H1 (cell line): ENCODE data around the gene EPX. TPM values are rescaled to one million over a fixed set of nuclear protein-coding genes. Genes with fewer than 3 reads are reported as not detected.

ENCODE experiments used
- CTCF ChIA-PET: fragments of 300-600 bp; sonication (Branson Sonifier 250); formaldehyde crosslinking; loops from one replicate; lab custom pipeline; 2021; ENCODE audit not compliant: partially characterized antibody; lab: Charles Lee
- POLR2A ChIA-PET: fragments of 300-600 bp; sonication (Branson Sonifier 250); formaldehyde crosslinking; loops from one replicate; lab custom pipeline; 2021; ENCODE audit warnings: inconsistent platforms; ENCODE audit not compliant: partially characterized antibody; lab: Charles Lee
- DNase-seq, 2 experiments: peaks; one replicate each; pipeline versions ENCODE4 v3.0.0 to v3.0.0-alpha.2; 2010 to 2022; ENCODE audit warnings: low spot score in 2 of 2, low read depth in 1 of 2, mixed read lengths in 1 of 2
- FAIRE-seq: peaks from 2 replicates; lab custom pipeline; 2011; peaks lifted over from hg19 to GRCh38; lab: Jason Lieb, UNC
- H2AFZ ChIP-seq: 2 replicates; pipeline ENCODE4 v1.8.1; 2012; ENCODE audit warnings: low read length, inconsistent platforms
- H2AK5ac ChIP-seq: 2 replicates; pipeline ENCODE4 v1.6.1; 2013; ENCODE audit warnings: low read depth, low read length
- H2BK120ac ChIP-seq: replicated peaks from 2 replicates; pipeline ENCODE3; 2013; ENCODE audit warnings: low read depth, low read length, inconsistent platforms
- H2BK12ac ChIP-seq: 2 replicates; pipeline ENCODE4 v1.6.1; 2013; ENCODE audit warnings: low read depth, low read length
- H2BK15ac ChIP-seq: 2 replicates; pipeline ENCODE4 v1.6.1; 2013; ENCODE audit warnings: low read length
- H2BK20ac ChIP-seq: 2 replicates; pipeline ENCODE4 v1.6.1; 2013; ENCODE audit warnings: low read length
- H2BK5ac ChIP-seq: 2 replicates; pipeline ENCODE4 v1.6.1; 2013; ENCODE audit warnings: low read depth, low read length
- H3K14ac ChIP-seq: 2 replicates; pipeline ENCODE4 v1.6.1; 2013; ENCODE audit warnings: inconsistent platforms; ENCODE audit not compliant: insufficient read length
- H3K18ac ChIP-seq: 2 replicates; pipeline ENCODE4 v1.6.1; 2013; ENCODE audit warnings: low read length; ENCODE audit errors: extremely low read depth
- H3K23ac ChIP-seq: 2 replicates; pipeline ENCODE4 v1.6.1; 2013; ENCODE audit warnings: inconsistent platforms; ENCODE audit not compliant: insufficient read length
- H3K23me2 ChIP-seq: 2 replicates; pipeline ENCODE4 v1.6.1; 2013; ENCODE audit warnings: low read depth, low read length
- H3K27ac ChIP-seq: 2 replicates; pipeline ENCODE4 v1.6.1; 2011; ENCODE audit warnings: low read depth, low read length, inconsistent platforms
- H3K27me3 ChIP-seq, 4 experiments: replicated peaks in 1 of 4; 1 replicate in 1 of 4; 2 replicates in 3 of 4; pipeline versions ENCODE4 v1.6.1 to v1.8.1; 2011 to 2013; ENCODE audit warnings: low read length in 3 of 4, mild to moderate bottlenecking in 3 of 4, inconsistent platforms in 2 of 4, mixed read lengths in 2 of 4, moderate library complexity in 1 of 4; ENCODE audit not compliant: control insufficient read depth in 3 of 4, insufficient read depth in 3 of 4; ENCODE audit errors: extremely low read depth in 1 of 4
- H3K36me3 ChIP-seq, 4 experiments: 2 replicates each; pipeline versions ENCODE4 v1.6.1 to v1.8.1; 2011 to 2013; ENCODE audit warnings: mild to moderate bottlenecking in 4 of 4, low read length in 3 of 4, moderate library complexity in 2 of 4, control low read depth in 1 of 4, inconsistent platforms in 1 of 4; ENCODE audit not compliant: insufficient read depth in 4 of 4, control insufficient read depth in 2 of 4
- H3K4ac ChIP-seq: replicated peaks from 2 replicates; pipeline ENCODE3; 2013; ENCODE audit warnings: low read length, low read depth, mixed read lengths, inconsistent platforms; ENCODE audit not compliant: insufficient read length
- H3K4me1 ChIP-seq, 4 experiments: replicated peaks in 1 of 4; 1 replicate in 1 of 4; 2 replicates in 3 of 4; pipeline versions ENCODE4 v1.6.1 to v1.8.1; 2011 to 2013; ENCODE audit warnings: low read length in 3 of 4, inconsistent platforms in 2 of 4, mixed read lengths in 1 of 4; ENCODE audit not compliant: insufficient read depth in 4 of 4, control insufficient read depth in 3 of 4
- H3K4me2 ChIP-seq, 2 experiments: 2 replicates each; pipeline versions ENCODE4 v1.6.1 to v1.8.1; 2011 to 2013; ENCODE audit warnings: low read depth in 2 of 2, low read length in 2 of 2, control low read depth in 1 of 2, inconsistent platforms in 1 of 2, mild to moderate bottlenecking in 1 of 2; ENCODE audit not compliant: insufficient read depth in 1 of 2
- H3K4me3 ChIP-seq, 4 experiments: fragments of 200-600, 300-600 bp in 1 of 4; sonication (generic), shearing (Covaris generic), sonication (Bioruptor Twin) in 1 of 4; 2 replicates each; pipeline versions ENCODE4 v1.5.1 to v1.8.1; 2011 to 2016; ENCODE audit warnings: low read length in 4 of 4, low read depth in 3 of 4, control low read depth in 2 of 4, inconsistent platforms in 2 of 4, mild to moderate bottlenecking in 2 of 4, mixed read lengths in 1 of 4, moderate library complexity in 1 of 4; ENCODE audit not compliant: insufficient read depth in 2 of 4; ENCODE audit errors: extremely low read depth in 1 of 4
- H3K56ac ChIP-seq: replicated peaks from 2 replicates; pipeline ENCODE3; 2013; ENCODE audit warnings: low read depth, mild to moderate bottlenecking, mixed read lengths, low read length, inconsistent platforms; ENCODE audit not compliant: insufficient read length
- H3K79me1 ChIP-seq: 2 replicates; pipeline ENCODE4 v1.6.1; 2013; ENCODE audit warnings: low read depth, low read length, control low read depth
- H3K79me2 ChIP-seq, 2 experiments: 2 replicates each; pipeline versions ENCODE4 v1.6.1 to v1.8.1; 2012 to 2013; ENCODE audit warnings: low read length in 2 of 2, mild to moderate bottlenecking in 2 of 2, inconsistent platforms in 1 of 2; ENCODE audit not compliant: insufficient read depth in 2 of 2, control insufficient read depth in 1 of 2
- H3K9ac ChIP-seq, 4 experiments: replicated peaks in 1 of 4; 1 replicate in 1 of 4; 2 replicates in 3 of 4; pipeline versions ENCODE4 v1.6.1 to v1.8.1; 2011 to 2013; ENCODE audit warnings: low read depth in 3 of 4, low read length in 3 of 4, control low read depth in 2 of 4, mild to moderate bottlenecking in 2 of 4, moderate library complexity in 2 of 4, inconsistent platforms in 1 of 4; ENCODE audit errors: extremely low read depth in 1 of 4
- H3K9me3 ChIP-seq, 2 experiments: 2 replicates each; pipeline versions ENCODE4 v1.6.1 to v1.8.1; 2012 to 2013; ENCODE audit warnings: mild to moderate bottlenecking in 2 of 2, moderate library complexity in 2 of 2, control low read depth in 1 of 2, inconsistent platforms in 1 of 2, low read depth in 1 of 2, low read length in 1 of 2, mixed read lengths in 1 of 2; ENCODE audit not compliant: insufficient read depth in 2 of 2
- H4K20me1 ChIP-seq, 2 experiments: replicated peaks in 1 of 2; 2 replicates each; pipeline versions ENCODE3 to v1.8.1; 2011 to 2013; ENCODE audit warnings: inconsistent platforms in 2 of 2, low read length in 2 of 2, mild to moderate bottlenecking in 1 of 2; ENCODE audit not compliant: insufficient read depth in 2 of 2, control insufficient read depth in 1 of 2
- H4K5ac ChIP-seq: 2 replicates; pipeline ENCODE4 v1.6.1; 2013; ENCODE audit warnings: low read length, low read depth, mixed read lengths, inconsistent platforms; ENCODE audit not compliant: insufficient read length
- H4K8ac ChIP-seq: 2 replicates; pipeline ENCODE4 v1.8.0; 2013; ENCODE audit warnings: mild to moderate bottlenecking, moderate library complexity, low read length, inconsistent platforms; ENCODE audit not compliant: insufficient read depth; ENCODE audit errors: extremely low read depth
- H4K91ac ChIP-seq: replicated peaks from 2 replicates; pipeline ENCODE3; 2013; ENCODE audit warnings: low read length, mixed read lengths, inconsistent platforms; ENCODE audit not compliant: insufficient read length
- ASH2L ChIP-seq: fragments of 200-600, 300-600 bp; sonication (generic); IDR thresholded peaks from one replicate; pipeline ENCODE4 v1.7.1; 2017; ENCODE audit warnings: low read length
- BCL11A ChIP-seq, 2 experiments: IDR thresholded peaks; one replicate each; pipeline ENCODE4 v1.6.1; 2011; ENCODE audit warnings: low read depth in 2 of 2, low read length in 2 of 2, mild to moderate bottlenecking in 2 of 2
- CBX8 ChIP-seq: fragments of 300-800, 300-1000 bp; sonication (generic); IDR thresholded peaks from 2 replicates; pipeline ENCODE4 v1.7.1; 2016; ENCODE audit warnings: low read depth, low read length, borderline replicate concordance
- CHD2 ChIP-seq: IDR thresholded peaks from 2 replicates; pipeline ENCODE4 v1.6.1; 2012; ENCODE audit warnings: low read length, improper control_type of control experiment
- JUN ChIP-seq: IDR thresholded peaks from 2 replicates; pipeline ENCODE4 v1.6.1; 2011; ENCODE audit warnings: low read depth, mild to moderate bottlenecking, improper control_type of control experiment, low read length
- KDM1A ChIP-seq: fragments of 200-600, 300-600 bp; sonication (generic); IDR thresholded peaks from 2 replicates; pipeline ENCODE4 v1.7.1; 2016; ENCODE audit warnings: mild to moderate bottlenecking, low read length, borderline replicate concordance
- NRF1 ChIP-seq: IDR thresholded peaks from 2 replicates; pipeline ENCODE4 v1.6.1; 2011; ENCODE audit warnings: mild to moderate bottlenecking, low read depth, low read length, improper control_type of control experiment
- RXRA ChIP-seq: IDR thresholded peaks from 2 replicates; pipeline ENCODE4 v1.6.1; 2011; ENCODE audit warnings: low read depth, mild to moderate bottlenecking, low read length, moderate library complexity; ENCODE audit not compliant: insufficient read depth
- SP4 ChIP-seq: IDR thresholded peaks from 2 replicates; pipeline ENCODE4 v1.6.1; 2012; ENCODE audit warnings: low read length, inconsistent platforms
- WGBS, 2 experiments: shearing (Covaris generic) in 1 of 2; methylation state at CpG; one replicate each; pipeline versions ENCODE4 v1.1.6 to v1.1.7; 2013 to 2015; ENCODE audit warnings: low lambda C conversion rate in 2 of 2, mixed read lengths in 2 of 2, inconsistent platforms in 1 of 2, low coverage in 1 of 2, missing lambda C conversion rate in 1 of 2; ENCODE audit not compliant: insufficient replicate concordance in 2 of 2, insufficient coverage in 1 of 2, insufficient read length in 1 of 2; ENCODE audit errors: extremely low coverage in 1 of 2, missing lambda C conversion rate in 1 of 2; 5-methylcytosine and 5-hydroxymethylcytosine counted together
- polyA plus RNA-seq, 7 experiments: library from polyadenylated mRNA; depleted of rRNA in 3 of 7; stranded (reverse) in 5 of 7; unstranded in 2 of 7; fragments of >200 nt in 5 of 7; fragments of 200-250 nt in 2 of 7; gene quantifications; 1 replicate in 5 of 7; 2 replicates in 1 of 7; 4 replicates in 1 of 7; pipeline versions ENCODE4 v1.2.1 to v1.2.3, GENCODE V29; 2011 to 2013; ENCODE audit warnings: missing spikeins in 2 of 7, mixed read lengths in 2 of 7
- total RNA-seq: library from RNA; stranded (reverse); fragmentation: NEBNext Ultra II Directional; extraction: Animal tissue kit (Norgen Biotek cat#: 25700); gene quantifications from 2 replicates; pipeline ENCODE4 v1.2.1, GENCODE V29; 2021

EPX gene
- total and polyA plus RNA-seq, 2 of the 8 experiments (the other 6 are each of a cell fraction or from before 2014, with no cell fraction given), result not detected

GRCh38 chr17:58195518-58196123 lies 3.1 kb downstream of the EPX start:
- POLR2A ChIA-PET, result no interaction called here
- TF ChIP-seq CBX8 (no peak), RXRA (no peak), BCL11A (IDR thresholded peaks at IDR 0.05; ENCODE audit: low read depth in 2 of 2, low read length in 2 of 2) (no peak), ASH2L (no peak), NRF1 (no peak), SP4 (no peak), CHD2 (no peak), JUN (no peak), KDM1A (no peak)

More at GRCh38 chr17:58195518-58196123, 3.1 kb downstream of the EPX start:
- H3K4me2 ChIP-seq, result no peak overlapping the region
- no peaks in the 10 kb centered on the region for H4K20me1 ChIP-seq
- no peak overlapping the region for H4K91ac ChIP-seq
- H3K79me1 ChIP-seq, result no peaks in the 10 kb centered on the region
- H2BK20ac ChIP-seq, result no peak overlapping the region
- no peak overlapping the region for H3K4ac ChIP-seq
- H3K79me2 ChIP-seq, result no peaks in the 10 kb centered on the region
- WGBS, 2 experiments, result 86 to 87% methylated on average over 1 to 5 of the region's 5 CpGs
- H2BK120ac ChIP-seq, result no peak overlapping the region
- no peak overlapping the region for H2BK12ac ChIP-seq
- H3K18ac ChIP-seq, result no peak overlapping the region
- no peak overlapping the region for H3K27ac ChIP-seq
- no peak for DNase-seq
- no peak overlapping the region for H4K8ac ChIP-seq
- H2BK5ac ChIP-seq, result no peak overlapping the region
- no peak overlapping the region for H3K14ac ChIP-seq
- H2AK5ac ChIP-seq, result no peak overlapping the region
- CTCF ChIA-PET, result interaction anchor here (0.6 to 1.8 kb wide), 6 partner anchors 15 to 1013 kb away, joined by 3 to 5 read pairs (median 3); no protein-coding TSS in a partner anchor
- no peaks in the 10 kb centered on the region for H3K36me3 ChIP-seq
- no peak overlapping the region for H2BK15ac ChIP-seq
- H3K9ac ChIP-seq, result no peak overlapping the region
- no peaks in the 10 kb centered on the region for H3K9me3 ChIP-seq
- no peak for FAIRE-seq
- H3K23me2 ChIP-seq, result no peaks in the 10 kb centered on the region
- H3K4me3 ChIP-seq, result no peak overlapping the region
- H3K23ac ChIP-seq, result no peak overlapping the region
- H2AFZ ChIP-seq, result no peak overlapping the region
- H3K4me1 ChIP-seq, result peaks cover 0 to 2% (median 2%) of the 10 kb centered on the region in 4 experiments; a peak in 4 of 7 replicates
- no peak overlapping the region for H3K56ac ChIP-seq
- no peaks in the 10 kb centered on the region for H3K27me3 ChIP-seq
- H4K5ac ChIP-seq, result no peak overlapping the region
